Limb (tissue), 2 donors: ENCODE data around the gene LRMDA.

Experiments
- DNase-seq, 2 donors: peaks; one replicate each; pipeline ENCODE4 v3.0.0-alpha.2; 2016; ENCODE audit errors: extremely low spot score in 2 of 2

Gene LRMDA

GRCh38 chr10:76111986-76112825, 680.8 kb downstream of the LRMDA start:
- no peak for DNase-seq

GRCh38 chr10:76112826-76113150, 681.4 kb downstream of the LRMDA start:
- no peak for DNase-seq

GRCh38 chr10:76113952-76114351, 682.5 kb downstream of the LRMDA start:
- no peak for DNase-seq

GRCh38 chr10:76114581-76115001, 683.2 kb downstream of the LRMDA start:
- no peak for DNase-seq

GRCh38 chr10:76115131-76115470, 683.7 kb downstream of the LRMDA start:
- no peak for DNase-seq

GRCh38 chr10:76115471-76116155, 684.2 kb downstream of the LRMDA start:
- no peak for DNase-seq

GRCh38 chr10:76116523-76116922, 685.1 kb downstream of the LRMDA start:
- no peak for DNase-seq

- DNase-seq, result no peak
These were observed 686.5 kb downstream of the LRMDA start for GRCh38 chr10:76117949-76118348.

GRCh38 chr10:76119036-76119435, 687.6 kb downstream of the LRMDA start:
- DNase-seq, result no peak

- no peak for DNase-seq
These were observed 688.1 kb downstream of the LRMDA start for GRCh38 chr10:76119515-76119914.

- DNase-seq, result no peak
These were observed 690.6 kb downstream of the LRMDA start for GRCh38 chr10:76122056-76122455.

- DNase-seq, result no peak
These were observed 692.9 kb downstream of the LRMDA start for GRCh38 chr10:76124280-76124679.

- DNase-seq, result no peak
These were observed 694.5 kb downstream of the LRMDA start for GRCh38 chr10:76125900-76126299.

- DNase-seq, result no peak
These were observed 695.4 kb downstream of the LRMDA start for GRCh38 chr10:76126607-76127527.

- no peak for DNase-seq
These were observed 696.7 kb downstream of the LRMDA start for GRCh38 chr10:76127984-76128589.

GRCh38 chr10:76129213-76129612, 697.8 kb downstream of the LRMDA start:
- no peak for DNase-seq

- no peak for DNase-seq
These were observed 699.5 kb downstream of the LRMDA start for GRCh38 chr10:76130892-76131291.

GRCh38 chr10:76133597-76134255, 702.3 kb downstream of the LRMDA start:
- no peak for DNase-seq

- no peak for DNase-seq
These were observed 705.5 kb downstream of the LRMDA start for GRCh38 chr10:76136961-76137360.

GRCh38 chr10:76138286-76138685, 706.9 kb downstream of the LRMDA start:
- DNase-seq, result no peak

GRCh38 chr10:76138906-76139305, 707.5 kb downstream of the LRMDA start:
- DNase-seq, result no peak
